ENCODE data around the gene KIAA1755. TPM values are rescaled to one million over a fixed set of nuclear protein-coding genes. Genes with fewer than 3 reads are reported as not detected.

KIAA1755 gene
- total and polyA plus RNA-seq, 12 donors: 2.7 to 7.7 (median 5.2) TPM

GRCh38 chr20:38209736-38210405 is 50.7 kb downstream of the KIAA1755 start:
- no peaks in the 10 kb centered on the region for H3K27me3 ChIP-seq
- no peaks in the 10 kb centered on the region for H3K36me3 ChIP-seq
- H3K4me1 ChIP-seq: peaks cover 4 to 37% (median 12%) of the 10 kb centered on the region in 9 donors
- peaks cover 0 to 6% (median 0%) of the 10 kb centered on the region in 11 donors for H3K9me3 ChIP-seq
- no peak overlapping the region for H3K4me3 ChIP-seq
- 89 to 90% methylated on average over 3 of the region's 3 CpGs for WGBS, 2 donors
- TF ChIP-seq CTCF (IDR thresholded peaks at IDR 0.05): no peak
- DNase-seq (no peak), ATAC-seq (no peak)
- peak overlapping the region in 5 of 10 donors; percentile 1 to 68 (median 41) for H3K27ac ChIP-seq
- intact Hi-C loops (cut with DNase I): loop anchor here in 2 of 10 donors (5.0 to 10.0 kb wide), 3 partner anchors 38 to 645 kb away; partner anchors contain the start of gene VSTM2L (in 1 of the 2)

GRCh38 chr20:38209054-38209675 is 51.4 kb downstream of the KIAA1755 start:
- Histone ChIP-seq H3K4me3 (no peak overlapping the region), H3K4me1 (peaks cover 4 to 37% (median 12%) of the 10 kb centered on the region in 9 donors), H3K9me3 (peaks cover 0 to 6% (median 0%) of the 10 kb centered on the region in 11 donors), H3K27me3 (no peaks in the 10 kb centered on the region), H3K36me3 (no peaks in the 10 kb centered on the region), H3K27ac (peak overlapping the region in 6 of 10 donors; percentile 1 to 68 (median 64))
- no peak for TF ChIP-seq CTCF (IDR thresholded peaks at IDR 0.05)
- 32 to 50% methylated on average over 4 of the region's 4 CpGs for WGBS, 2 donors
- DNase-seq: peak; percentile 66 to 69
- intact Hi-C loops (cut with DNase I): loop anchor here in 1 of 10 donors (5.0 kb wide), 1 partner anchor 37 kb away; no protein-coding TSS in a partner anchor
- peak; percentile 34 to 90 (median 75) for ATAC-seq

GRCh38 chr20:38208523-38208922 is 52.0 kb downstream of the KIAA1755 start:
- H3K4me1 ChIP-seq: peaks cover 4 to 37% (median 12%) of the 10 kb centered on the region in 9 donors
- TF ChIP-seq CTCF (IDR thresholded peaks at IDR 0.05): no peak
- peak overlapping the region in 7 of 10 donors; percentile 1 to 68 (median 64) for H3K27ac ChIP-seq
- no peak for DNase-seq
- ATAC-seq: no peak
- intact Hi-C loops (cut with DNase I): loop anchor here in 1 of 10 donors (5.0 kb wide), 1 partner anchor 36 kb away; no protein-coding TSS in a partner anchor
- WGBS, 2 donors: 92 to 94% methylated on average over 3 of the region's 3 CpGs
- peaks cover 0 to 6% (median 0%) of the 10 kb centered on the region in 11 donors for H3K9me3 ChIP-seq
- H3K4me3 ChIP-seq: no peak overlapping the region
- H3K36me3 ChIP-seq: no peaks in the 10 kb centered on the region
- H3K27me3 ChIP-seq: no peaks in the 10 kb centered on the region

- intact Hi-C loops (cut with DNase I): loop anchor here in 1 of 10 donors (5.0 kb wide), 1 partner anchor 36 kb away; no protein-coding TSS in a partner anchor
- DNase-seq (no peak), ATAC-seq (no peak)
- no peaks in the 10 kb centered on the region for H3K36me3 ChIP-seq
- TF ChIP-seq CTCF (IDR thresholded peaks at IDR 0.05): no peak
- H3K4me1 ChIP-seq: peaks cover 4 to 34% (median 12%) of the 10 kb centered on the region in 9 donors
- H3K27ac ChIP-seq: peak overlapping the region in 4 of 10 donors; percentile 1 to 68 (median 64)
- H3K27me3 ChIP-seq: no peaks in the 10 kb centered on the region
- H3K9me3 ChIP-seq: peaks cover 0 to 6% (median 0%) of the 10 kb centered on the region in 11 donors
- no peak overlapping the region for H3K4me3 ChIP-seq
- 68 to 78% methylated on average over 1 of the region's 1 CpG for WGBS, 2 donors
Measured at GRCh38 chr20:38208088-38208487, 52.4 kb downstream of the KIAA1755 start.

Measured in heart right ventricle (tissue), 16 donors.